ENCODE data around the gene CLCN4. TPM values are rescaled to one million over a fixed set of nuclear protein-coding genes. Genes with fewer than 3 reads are reported as not detected.

Gene CLCN4
- total and polyA plus RNA-seq, 10 of the 15 experiments (the other 5 are each of a cell fraction or from before 2014, with no cell fraction given) = 0.90 to 6.9 (median 2.9) TPM

DNA sequence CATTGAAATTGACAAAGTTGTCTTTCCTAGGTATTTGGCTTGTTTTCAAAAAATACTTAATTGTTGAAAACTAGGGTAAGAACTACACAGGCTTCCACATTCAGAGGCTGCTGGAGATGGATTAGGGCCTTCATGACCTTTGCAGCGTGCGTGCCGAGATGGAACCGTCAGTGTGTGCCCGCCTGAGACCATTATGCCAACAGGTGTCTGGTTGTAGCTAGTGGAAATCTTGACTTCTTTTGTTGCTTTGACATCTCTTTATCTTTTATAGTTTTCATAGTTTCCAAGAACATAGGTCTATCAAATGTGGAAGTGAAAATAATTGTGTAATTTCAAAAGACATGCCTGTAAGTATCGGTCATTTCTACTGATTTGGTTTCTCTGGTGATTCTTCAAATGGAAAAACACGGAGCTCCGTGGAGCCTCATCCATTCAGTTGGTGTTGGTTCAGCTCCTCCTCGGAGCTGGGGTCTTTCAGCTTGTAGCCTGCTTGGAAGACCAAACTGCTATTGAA lies 38.9 kb upstream of the CLCN4 start (continued):
- TF ChIP-seq TCF7 (IDR thresholded peaks at IDR 0.05; ENCODE audit: borderline replicate concordance) (no peak), PAX5 (IDR thresholded peaks at IDR 0.05; ENCODE audit: borderline replicate concordance, low read depth, low read length) (no peak), DPF2 (IDR thresholded peaks at IDR 0.05) (no peak; the same call in 1 of the 2 replicates), IKZF1 (conservative IDR thresholded peaks at IDR 0.05) (peak; percentile 49; the same call in 1 of the 2 replicates), HSF1 (IDR thresholded peaks at IDR 0.05; ENCODE audit: low read depth, low read length) (no peak), RUNX3 (IDR thresholded peaks at IDR 0.05; ENCODE audit: low read length) (no peak; the same call in 1 of the 2 replicates)
- TF ChIP-seq, protein P1, sequence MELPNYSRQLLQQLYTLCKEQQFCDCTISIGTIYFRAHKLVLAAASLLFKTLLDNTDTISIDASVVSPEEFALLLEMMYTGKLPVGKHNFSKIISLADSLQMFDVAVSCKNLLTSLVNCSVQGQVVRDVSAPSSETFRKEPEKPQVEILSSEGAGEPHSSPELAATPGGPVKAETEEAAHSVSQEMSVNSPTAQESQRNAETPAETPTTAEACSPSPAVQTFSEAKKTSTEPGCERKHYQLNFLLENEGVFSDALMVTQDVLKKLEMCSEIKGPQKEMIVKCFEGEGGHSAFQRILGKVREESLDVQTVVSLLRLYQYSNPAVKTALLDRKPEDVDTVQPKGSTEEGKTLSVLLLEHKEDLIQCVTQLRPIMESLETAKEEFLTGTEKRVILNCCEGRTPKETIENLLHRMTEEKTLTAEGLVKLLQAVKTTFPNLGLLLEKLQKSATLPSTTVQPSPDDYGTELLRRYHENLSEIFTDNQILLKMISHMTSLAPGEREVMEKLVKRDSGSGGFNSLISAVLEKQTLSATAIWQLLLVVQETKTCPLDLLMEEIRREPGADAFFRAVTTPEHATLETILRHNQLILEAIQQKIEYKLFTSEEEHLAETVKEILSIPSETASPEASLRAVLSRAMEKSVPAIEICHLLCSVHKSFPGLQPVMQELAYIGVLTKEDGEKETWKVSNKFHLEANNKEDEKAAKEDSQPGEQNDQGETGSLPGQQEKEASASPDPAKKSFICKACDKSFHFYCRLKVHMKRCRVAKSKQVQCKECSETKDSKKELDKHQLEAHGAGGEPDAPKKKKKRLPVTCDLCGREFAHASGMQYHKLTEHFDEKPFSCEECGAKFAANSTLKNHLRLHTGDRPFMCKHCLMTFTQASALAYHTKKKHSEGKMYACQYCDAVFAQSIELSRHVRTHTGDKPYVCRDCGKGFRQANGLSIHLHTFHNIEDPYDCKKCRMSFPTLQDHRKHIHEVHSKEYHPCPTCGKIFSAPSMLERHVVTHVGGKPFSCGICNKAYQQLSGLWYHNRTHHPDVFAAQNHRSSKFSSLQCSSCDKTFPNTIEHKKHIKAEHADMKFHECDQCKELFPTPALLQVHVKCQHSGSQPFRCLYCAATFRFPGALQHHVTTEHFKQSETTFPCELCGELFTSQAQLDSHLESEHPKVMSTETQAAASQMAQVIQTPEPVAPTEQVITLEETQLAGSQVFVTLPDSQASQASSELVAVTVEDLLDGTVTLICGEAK (IDR thresholded peaks at IDR 0.05; ENCODE audit: borderline replicate concordance) = no peak
- TF ChIP-seq, protein P2, sequence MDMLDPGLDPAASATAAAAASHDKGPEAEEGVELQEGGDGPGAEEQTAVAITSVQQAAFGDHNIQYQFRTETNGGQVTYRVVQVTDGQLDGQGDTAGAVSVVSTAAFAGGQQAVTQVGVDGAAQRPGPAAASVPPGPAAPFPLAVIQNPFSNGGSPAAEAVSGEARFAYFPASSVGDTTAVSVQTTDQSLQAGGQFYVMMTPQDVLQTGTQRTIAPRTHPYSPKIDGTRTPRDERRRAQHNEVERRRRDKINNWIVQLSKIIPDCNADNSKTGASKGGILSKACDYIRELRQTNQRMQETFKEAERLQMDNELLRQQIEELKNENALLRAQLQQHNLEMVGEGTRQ (IDR thresholded peaks at IDR 0.05; ENCODE audit: borderline replicate concordance, low read depth, low read length) = no peak
- TF ChIP-seq, protein P3, sequence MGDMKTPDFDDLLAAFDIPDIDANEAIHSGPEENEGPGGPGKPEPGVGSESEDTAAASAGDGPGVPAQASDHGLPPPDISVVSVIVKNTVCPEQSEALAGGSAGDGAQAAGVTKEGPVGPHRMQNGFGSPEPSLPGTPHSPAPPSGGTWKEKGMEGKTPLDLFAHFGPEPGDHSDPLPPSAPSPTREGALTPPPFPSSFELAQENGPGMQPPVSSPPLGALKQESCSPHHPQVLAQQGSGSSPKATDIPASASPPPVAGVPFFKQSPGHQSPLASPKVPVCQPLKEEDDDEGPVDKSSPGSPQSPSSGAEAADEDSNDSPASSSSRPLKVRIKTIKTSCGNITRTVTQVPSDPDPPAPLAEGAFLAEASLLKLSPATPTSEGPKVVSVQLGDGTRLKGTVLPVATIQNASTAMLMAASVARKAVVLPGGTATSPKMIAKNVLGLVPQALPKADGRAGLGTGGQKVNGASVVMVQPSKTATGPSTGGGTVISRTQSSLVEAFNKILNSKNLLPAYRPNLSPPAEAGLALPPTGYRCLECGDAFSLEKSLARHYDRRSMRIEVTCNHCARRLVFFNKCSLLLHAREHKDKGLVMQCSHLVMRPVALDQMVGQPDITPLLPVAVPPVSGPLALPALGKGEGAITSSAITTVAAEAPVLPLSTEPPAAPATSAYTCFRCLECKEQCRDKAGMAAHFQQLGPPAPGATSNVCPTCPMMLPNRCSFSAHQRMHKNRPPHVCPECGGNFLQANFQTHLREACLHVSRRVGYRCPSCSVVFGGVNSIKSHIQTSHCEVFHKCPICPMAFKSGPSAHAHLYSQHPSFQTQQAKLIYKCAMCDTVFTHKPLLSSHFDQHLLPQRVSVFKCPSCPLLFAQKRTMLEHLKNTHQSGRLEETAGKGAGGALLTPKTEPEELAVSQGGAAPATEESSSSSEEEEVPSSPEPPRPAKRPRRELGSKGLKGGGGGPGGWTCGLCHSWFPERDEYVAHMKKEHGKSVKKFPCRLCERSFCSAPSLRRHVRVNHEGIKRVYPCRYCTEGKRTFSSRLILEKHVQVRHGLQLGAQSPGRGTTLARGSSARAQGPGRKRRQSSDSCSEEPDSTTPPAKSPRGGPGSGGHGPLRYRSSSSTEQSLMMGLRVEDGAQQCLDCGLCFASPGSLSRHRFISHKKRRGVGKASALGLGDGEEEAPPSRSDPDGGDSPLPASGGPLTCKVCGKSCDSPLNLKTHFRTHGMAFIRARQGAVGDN (IDR thresholded peaks at IDR 0.05) = peak; percentile 36; the same call in 1 of the 2 replicates
- TF ChIP-seq, protein P4, sequence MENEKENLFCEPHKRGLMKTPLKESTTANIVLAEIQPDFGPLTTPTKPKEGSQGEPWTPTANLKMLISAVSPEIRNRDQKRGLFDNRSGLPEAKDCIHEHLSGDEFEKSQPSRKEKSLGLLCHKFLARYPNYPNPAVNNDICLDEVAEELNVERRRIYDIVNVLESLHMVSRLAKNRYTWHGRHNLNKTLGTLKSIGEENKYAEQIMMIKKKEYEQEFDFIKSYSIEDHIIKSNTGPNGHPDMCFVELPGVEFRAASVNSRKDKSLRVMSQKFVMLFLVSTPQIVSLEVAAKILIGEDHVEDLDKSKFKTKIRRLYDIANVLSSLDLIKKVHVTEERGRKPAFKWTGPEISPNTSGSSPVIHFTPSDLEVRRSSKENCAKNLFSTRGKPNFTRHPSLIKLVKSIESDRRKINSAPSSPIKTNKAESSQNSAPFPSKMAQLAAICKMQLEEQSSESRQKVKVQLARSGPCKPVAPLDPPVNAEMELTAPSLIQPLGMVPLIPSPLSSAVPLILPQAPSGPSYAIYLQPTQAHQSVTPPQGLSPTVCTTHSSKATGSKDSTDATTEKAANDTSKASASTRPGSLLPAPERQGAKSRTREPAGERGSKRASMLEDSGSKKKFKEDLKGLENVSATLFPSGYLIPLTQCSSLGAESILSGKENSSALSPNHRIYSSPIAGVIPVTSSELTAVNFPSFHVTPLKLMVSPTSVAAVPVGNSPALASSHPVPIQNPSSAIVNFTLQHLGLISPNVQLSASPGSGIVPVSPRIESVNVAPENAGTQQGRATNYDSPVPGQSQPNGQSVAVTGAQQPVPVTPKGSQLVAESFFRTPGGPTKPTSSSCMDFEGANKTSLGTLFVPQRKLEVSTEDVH (IDR thresholded peaks at IDR 0.05; ENCODE audit: low read depth, partially characterized antibody) = no peak
- TF ChIP-seq, protein P5, sequence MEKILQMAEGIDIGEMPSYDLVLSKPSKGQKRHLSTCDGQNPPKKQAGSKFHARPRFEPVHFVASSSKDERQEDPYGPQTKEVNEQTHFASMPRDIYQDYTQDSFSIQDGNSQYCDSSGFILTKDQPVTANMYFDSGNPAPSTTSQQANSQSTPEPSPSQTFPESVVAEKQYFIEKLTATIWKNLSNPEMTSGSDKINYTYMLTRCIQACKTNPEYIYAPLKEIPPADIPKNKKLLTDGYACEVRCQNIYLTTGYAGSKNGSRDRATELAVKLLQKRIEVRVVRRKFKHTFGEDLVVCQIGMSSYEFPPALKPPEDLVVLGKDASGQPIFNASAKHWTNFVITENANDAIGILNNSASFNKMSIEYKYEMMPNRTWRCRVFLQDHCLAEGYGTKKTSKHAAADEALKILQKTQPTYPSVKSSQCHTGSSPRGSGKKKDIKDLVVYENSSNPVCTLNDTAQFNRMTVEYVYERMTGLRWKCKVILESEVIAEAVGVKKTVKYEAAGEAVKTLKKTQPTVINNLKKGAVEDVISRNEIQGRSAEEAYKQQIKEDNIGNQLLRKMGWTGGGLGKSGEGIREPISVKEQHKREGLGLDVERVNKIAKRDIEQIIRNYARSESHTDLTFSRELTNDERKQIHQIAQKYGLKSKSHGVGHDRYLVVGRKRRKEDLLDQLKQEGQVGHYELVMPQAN (conservative IDR thresholded peaks at IDR 0.05) = no peak

All from GM12878 (cell line).